ENCODE data around the gene RPL39L. TPM values are rescaled to one million over a fixed set of nuclear protein-coding genes. Genes with fewer than 3 reads are reported as not detected.

The RPL39L gene
- total RNA-seq = 24.2 and 24.8 TPM in 2 replicates

GRCh38 chr3:187139126-187139894, at the start of gene RPL39L:
TSS of gene RPL39L (minus strand) at chr3:187139496. CDS start at chr3:187121300, 18,196 bp downstream.
- H3K4me3 ChIP-seq (ENCODE audit: low read depth, low read length) = peak within 1 kb of the TSS; percentile 79
- DNase-seq (ENCODE audit: low read depth) = peak; percentile 80
- TF ChIP-seq CTCF (IDR thresholded peaks at IDR 0.05; ENCODE audit: insufficient read depth, low read depth, low read length) = peak; percentile 93

- TF ChIP-seq CTCF (IDR thresholded peaks at IDR 0.05; ENCODE audit: insufficient read depth, low read depth, low read length) = no peak
- no peak overlapping the region for H3K4me3 ChIP-seq (ENCODE audit: low read depth, low read length)
- DNase-seq (ENCODE audit: low read depth) = peak; percentile 70
Observed at GRCh38 chr3:187188931-187189330, 49.6 kb upstream of the RPL39L start.

GRCh38 chr3:187186801-187187421, 47.6 kb upstream of the RPL39L start:
- TF ChIP-seq CTCF (IDR thresholded peaks at IDR 0.05; ENCODE audit: insufficient read depth, low read depth, low read length) = no peak
- DNase-seq (ENCODE audit: low read depth) = peak; percentile 89
- no peak overlapping the region for H3K4me3 ChIP-seq (ENCODE audit: low read depth, low read length)

- no peak for DNase-seq (ENCODE audit: low read depth)
- TF ChIP-seq CTCF (IDR thresholded peaks at IDR 0.05; ENCODE audit: insufficient read depth, low read depth, low read length) = no peak
Observed at GRCh38 chr3:187186375-187186774, 47.1 kb upstream of the RPL39L start.

GRCh38 chr3:187185759-187186158, 46.5 kb upstream of the RPL39L start:
- no peak for TF ChIP-seq CTCF (IDR thresholded peaks at IDR 0.05; ENCODE audit: insufficient read depth, low read depth, low read length)
- DNase-seq (ENCODE audit: low read depth) = no peak
- no peak overlapping the region for H3K4me3 ChIP-seq (ENCODE audit: low read depth, low read length)

More at GRCh38 chr3:187186375-187186774, 47.1 kb upstream of the RPL39L start:
- no peak overlapping the region for H3K4me3 ChIP-seq (ENCODE audit: low read depth, low read length)

- no peak overlapping the region for H3K4me3 ChIP-seq (ENCODE audit: low read depth, low read length)
- no peak for TF ChIP-seq CTCF (IDR thresholded peaks at IDR 0.05; ENCODE audit: insufficient read depth, low read depth, low read length)
- DNase-seq (ENCODE audit: low read depth) = peak; percentile 19
Observed at GRCh38 chr3:187183903-187184302, 44.6 kb upstream of the RPL39L start.

Measured in fibroblast of villous mesenchyme (primary cell).